ENCODE results near the gene FBXO2.

- TF ChIP-seq CTCF (IDR thresholded peaks at IDR 0.05) (no peak), EZH2 (IDR thresholded peaks at IDR 0.05) (no peak), EZH2phosphoT487 (IDR thresholded peaks at IDR 0.05) (no peak)
Observed at GRCh38 chr1:11616766-11617165, 37.5 kb downstream of the FBXO2 start.

Data from neural progenitor cell (in vitro differentiated cells).